ENCODE results near the gene CCDC92.
"Not testable (repeated sequence)": the region's sequence is repeated elsewhere in the genome, so short reads cannot be mapped to it uniquely, and the experiment has no call there.

The CCDC92 gene

GRCh38 chr12:123916729-123917128, 55.9 kb downstream of the CCDC92 start:
- H3K79me2 ChIP-seq (ENCODE audit: insufficient read depth, low read length): no peaks in the 10 kb centered on the region
- no peak overlapping the region for H2AFZ ChIP-seq (ENCODE audit: low read depth, low read length, severe bottlenecking)
- H3K4me3 ChIP-seq (ENCODE audit: insufficient read depth, low read length, poor library complexity, severe bottlenecking): no peak overlapping the region
- H3K9me3 ChIP-seq (ENCODE audit: insufficient read depth, low read length): no peaks in the 10 kb centered on the region
- no peak overlapping the region for H3K27ac ChIP-seq (ENCODE audit: low read depth, low read length)
- no peaks in the 10 kb centered on the region for H3K9me2 ChIP-seq (replicated peaks; ENCODE audit: insufficient read depth, low read length)
- no peaks in the 10 kb centered on the region for H3F3A ChIP-seq (ENCODE audit: insufficient read depth)
- H3K4me2 ChIP-seq (ENCODE audit: low read depth, low read length, poor library complexity, severe bottlenecking): no peak overlapping the region
- H3K9ac ChIP-seq (ENCODE audit: low read length): no peak overlapping the region
- no peaks in the 10 kb centered on the region for H3K27me3 ChIP-seq (ENCODE audit: low read length)
- no peaks in the 10 kb centered on the region for H3K36me3 ChIP-seq (ENCODE audit: low read length)
- TF ChIP-seq CTCF (IDR thresholded peaks at IDR 0.05; ENCODE audit: insufficient read depth, low read length, poor library complexity, severe bottlenecking) (no peak), EZH2phosphoT487 (conservative IDR thresholded peaks at IDR 0.05; ENCODE audit: low read length) (no peak)
- no peaks in the 10 kb centered on the region for H4K20me1 ChIP-seq (ENCODE audit: low read depth, low read length)

- H3K9me3 ChIP-seq (ENCODE audit: insufficient read depth, low read length): no peaks in the 10 kb centered on the region
- no peak overlapping the region for H3K27ac ChIP-seq (ENCODE audit: low read depth, low read length)
- H3K79me2 ChIP-seq (ENCODE audit: insufficient read depth, low read length): no peaks in the 10 kb centered on the region
- H2AFZ ChIP-seq (ENCODE audit: low read depth, low read length, severe bottlenecking): no peak overlapping the region
- H3K36me3 ChIP-seq (ENCODE audit: low read length): no peaks in the 10 kb centered on the region
- TF ChIP-seq EZH2phosphoT487 (conservative IDR thresholded peaks at IDR 0.05; ENCODE audit: low read length) (no peak), CTCF (IDR thresholded peaks at IDR 0.05; ENCODE audit: insufficient read depth, low read length, poor library complexity, severe bottlenecking) (no peak)
- peaks cover 6% of the 10 kb centered on the region; the same call in 1 of the 2 replicates for H3F3A ChIP-seq (ENCODE audit: insufficient read depth)
- no peak overlapping the region for H3K4me2 ChIP-seq (ENCODE audit: low read depth, low read length, poor library complexity, severe bottlenecking)
- no peak overlapping the region for H3K9ac ChIP-seq (ENCODE audit: low read length)
- no peaks in the 10 kb centered on the region for H3K27me3 ChIP-seq (ENCODE audit: low read length)
- H4K20me1 ChIP-seq (ENCODE audit: low read depth, low read length): no peaks in the 10 kb centered on the region
- H3K9me2 ChIP-seq (replicated peaks; ENCODE audit: insufficient read depth, low read length): no peaks in the 10 kb centered on the region
- H3K4me3 ChIP-seq (ENCODE audit: insufficient read depth, low read length, poor library complexity, severe bottlenecking): no peak overlapping the region
Observed at GRCh38 chr12:123914726-123915333, 57.8 kb downstream of the CCDC92 start.

- Histone ChIP-seq H3K27ac (ENCODE audit: low read depth, low read length) (no peak overlapping the region), H3K9me2 (replicated peaks; ENCODE audit: insufficient read depth, low read length) (no peaks in the 10 kb centered on the region), H3K36me3 (ENCODE audit: low read length) (no peaks in the 10 kb centered on the region), H3F3A (ENCODE audit: insufficient read depth) (peaks cover 6% of the 10 kb centered on the region; the same call in 1 of the 2 replicates), H2AFZ (ENCODE audit: low read depth, low read length, severe bottlenecking) (no peak overlapping the region), H3K4me3 (ENCODE audit: insufficient read depth, low read length, poor library complexity, severe bottlenecking) (no peak overlapping the region), H3K9me3 (ENCODE audit: insufficient read depth, low read length) (no peaks in the 10 kb centered on the region), H3K79me2 (ENCODE audit: insufficient read depth, low read length) (no peaks in the 10 kb centered on the region), H3K9ac (ENCODE audit: low read length) (no peak overlapping the region), H4K20me1 (ENCODE audit: low read depth, low read length) (no peaks in the 10 kb centered on the region), H3K4me2 (ENCODE audit: low read depth, low read length, poor library complexity, severe bottlenecking) (no peak overlapping the region), H3K27me3 (ENCODE audit: low read length) (no peaks in the 10 kb centered on the region)
- TF ChIP-seq CTCF (IDR thresholded peaks at IDR 0.05; ENCODE audit: insufficient read depth, low read length, poor library complexity, severe bottlenecking): no peak
- TF ChIP-seq EZH2phosphoT487 (conservative IDR thresholded peaks at IDR 0.05; ENCODE audit: low read length): no peak
Observed at GRCh38 chr12:123912415-123913380, 59.9 kb downstream of the CCDC92 start.

GRCh38 chr12:123911672-123912409, 60.8 kb downstream of the CCDC92 start:
- not testable (repeated sequence) for H3K9me3 ChIP-seq (ENCODE audit: insufficient read depth, low read length); H3K9ac ChIP-seq (ENCODE audit: low read length); H3K4me3 ChIP-seq (ENCODE audit: insufficient read depth, low read length, poor library complexity, severe bottlenecking); H3F3A ChIP-seq (ENCODE audit: insufficient read depth); H3K9me2 ChIP-seq (replicated peaks; ENCODE audit: insufficient read depth, low read length); H2AFZ ChIP-seq (ENCODE audit: low read depth, low read length, severe bottlenecking); H3K79me2 ChIP-seq (ENCODE audit: insufficient read depth, low read length); H3K4me2 ChIP-seq (ENCODE audit: low read depth, low read length, poor library complexity, severe bottlenecking); H4K20me1 ChIP-seq (ENCODE audit: low read depth, low read length); H3K27ac ChIP-seq (ENCODE audit: low read depth, low read length); H3K27me3 ChIP-seq (ENCODE audit: low read length); H3K36me3 ChIP-seq (ENCODE audit: low read length)
